Measurements from ENCODE around the gene FXYD4.

The FXYD4 gene

DNA sequence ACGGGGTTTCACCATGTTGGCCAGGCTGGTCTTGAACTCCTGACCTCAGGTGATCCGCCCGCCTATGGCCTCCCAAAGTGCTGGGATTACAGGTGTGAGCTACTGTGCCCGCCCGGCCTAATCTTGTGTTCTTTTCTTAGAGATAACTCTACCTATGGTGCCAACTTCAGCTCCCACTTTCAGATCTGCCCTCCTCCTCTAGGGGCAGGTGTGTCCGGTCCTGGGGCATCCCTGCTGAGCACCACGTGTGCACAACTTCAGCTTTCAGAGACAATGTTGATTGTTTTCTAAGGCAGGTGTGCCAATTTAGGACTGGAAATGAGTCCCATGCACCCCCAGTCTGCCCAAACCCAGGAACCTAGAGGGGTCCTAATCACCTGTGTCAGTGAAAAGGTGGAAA, 18.5 kb upstream of the FXYD4 start:
- no peak overlapping the region for H3K4me2 ChIP-seq (ENCODE audit: low read length, poor library complexity, severe bottlenecking)
- DNase-seq: no peak
- no peak overlapping the region for H3K18ac ChIP-seq (ENCODE audit: low read depth in 1 of 2, low read length in 2 of 2)
- no peaks in the 10 kb centered on the region for H3K9me3 ChIP-seq (ENCODE audit: control insufficient read depth, low read length)
- H3K4ac ChIP-seq (ENCODE audit: low read depth in 1 of 2, low read length in 2 of 2): no peak overlapping the region
- no peak overlapping the region for H3K23ac ChIP-seq (ENCODE audit: low read length in 2 of 2)
- H2BK120ac ChIP-seq (ENCODE audit: low read depth, low read length): no peak overlapping the region
- H2AK5ac ChIP-seq (ENCODE audit: low read length, severe bottlenecking): no peak overlapping the region
- H3K27ac ChIP-seq (ENCODE audit: low read length, poor library complexity, severe bottlenecking): no peak overlapping the region
- peaks cover 13 to 28% of the 10 kb centered on the region in 2 experiments for H3K27me3 ChIP-seq (ENCODE audit: control insufficient read depth in 1 of 2, insufficient read depth in 1 of 2, low read length in 2 of 2)
- H2AFZ ChIP-seq (ENCODE audit: low read depth, low read length): no peak overlapping the region
- no peaks in the 10 kb centered on the region for H3K36me3 ChIP-seq (ENCODE audit: control insufficient read depth in 1 of 2, insufficient read depth in 2 of 2, low read depth in 1 of 2, low read length in 2 of 2)
- H2BK12ac ChIP-seq (ENCODE audit: low read length in 2 of 2): no peak overlapping the region
- no peak overlapping the region for H2BK15ac ChIP-seq (ENCODE audit: low read depth, poor library complexity, severe bottlenecking)
- H4K8ac ChIP-seq (ENCODE audit: low read length): no peak overlapping the region
- H3K9ac ChIP-seq (ENCODE audit: low read length): no peak overlapping the region
- H3K79me1 ChIP-seq (replicated peaks; ENCODE audit: low read length, poor library complexity, severe bottlenecking): no peaks in the 10 kb centered on the region
- WGBS: 72% methylated on average over 7 of the region's 7 CpGs
- no peaks in the 10 kb centered on the region for H3K4me1 ChIP-seq (ENCODE audit: control insufficient read depth, insufficient read depth, low read depth, low read length)
- H3K4me3 ChIP-seq (ENCODE audit: insufficient read depth in 1 of 2, low read depth in 1 of 2, low read length in 2 of 2): no peak overlapping the region
- no peak overlapping the region for H4K91ac ChIP-seq (ENCODE audit: low read length)
- H2BK5ac ChIP-seq (ENCODE audit: low read depth, low read length, poor library complexity, severe bottlenecking): no peak overlapping the region
- no peak overlapping the region for H3K14ac ChIP-seq (ENCODE audit: low read length in 2 of 2)

DNA sequence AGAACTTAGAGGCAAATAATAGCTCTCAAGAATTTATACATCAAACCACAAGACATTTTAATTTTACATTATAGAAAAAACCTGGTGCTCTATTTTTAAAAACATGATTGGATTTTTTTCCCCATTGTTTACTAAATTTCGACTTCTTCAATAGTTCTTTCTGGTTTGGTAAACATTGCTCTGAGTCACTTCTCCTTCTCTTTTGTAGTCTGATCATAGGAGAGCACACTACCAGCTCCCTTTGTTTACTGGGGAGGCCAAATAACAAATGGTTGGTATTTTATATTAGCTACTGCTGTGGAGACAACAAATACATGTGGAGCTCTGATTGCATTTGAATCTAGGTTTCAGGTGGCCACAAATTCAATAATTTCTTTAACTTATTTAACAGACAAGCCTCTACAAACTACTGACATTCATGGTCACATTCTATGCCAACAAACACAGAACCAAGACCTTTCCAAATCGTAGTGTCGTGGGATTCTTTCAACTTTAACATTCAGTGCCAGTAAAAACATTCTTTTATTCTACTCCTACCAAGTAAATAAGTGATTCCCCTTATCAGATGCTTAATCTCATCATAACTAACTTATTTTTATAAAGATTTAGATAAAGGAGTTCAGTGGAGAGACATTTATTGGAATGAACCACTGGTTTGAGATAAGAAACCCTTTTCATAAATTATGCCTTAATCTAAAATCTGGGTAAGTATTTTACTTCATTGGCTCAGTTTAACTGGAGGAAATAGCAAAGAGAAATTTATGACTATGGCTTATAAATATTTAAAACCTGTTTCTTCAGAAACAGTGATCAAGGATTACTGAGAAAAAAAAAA, 17.7 kb upstream of the FXYD4 start:
- H3K4me3 ChIP-seq (ENCODE audit: insufficient read depth in 1 of 2, low read depth in 1 of 2, low read length in 2 of 2): no peak overlapping the region
- no peak overlapping the region for H2AFZ ChIP-seq (ENCODE audit: low read depth, low read length)
- peaks cover 13 to 28% of the 10 kb centered on the region in 2 experiments for H3K27me3 ChIP-seq (ENCODE audit: control insufficient read depth in 1 of 2, insufficient read depth in 1 of 2, low read length in 2 of 2)
- H3K27ac ChIP-seq (ENCODE audit: low read length, poor library complexity, severe bottlenecking): no peak overlapping the region
- 96% methylated on average over 2 of the region's 3 CpGs for WGBS
- H2AK5ac ChIP-seq (ENCODE audit: low read length, severe bottlenecking): no peak overlapping the region
- H3K36me3 ChIP-seq (ENCODE audit: control insufficient read depth in 1 of 2, insufficient read depth in 2 of 2, low read depth in 1 of 2, low read length in 2 of 2): no peaks in the 10 kb centered on the region
- no peak overlapping the region for H3K4me2 ChIP-seq (ENCODE audit: low read length, poor library complexity, severe bottlenecking)
- H3K23ac ChIP-seq (ENCODE audit: low read length in 2 of 2): no peak overlapping the region
- H3K18ac ChIP-seq (ENCODE audit: low read depth in 1 of 2, low read length in 2 of 2): no peak overlapping the region
- H2BK15ac ChIP-seq (ENCODE audit: low read depth, poor library complexity, severe bottlenecking): no peak overlapping the region
- H2BK120ac ChIP-seq (ENCODE audit: low read depth, low read length): no peak overlapping the region
- no peaks in the 10 kb centered on the region for H3K4me1 ChIP-seq (ENCODE audit: control insufficient read depth, insufficient read depth, low read depth, low read length)
- H4K8ac ChIP-seq (ENCODE audit: low read length): no peak overlapping the region
- DNase-seq: no peak
- H3K79me1 ChIP-seq (replicated peaks; ENCODE audit: low read length, poor library complexity, severe bottlenecking): no peaks in the 10 kb centered on the region
- H3K14ac ChIP-seq (ENCODE audit: low read length in 2 of 2): no peak overlapping the region
- no peak overlapping the region for H3K9ac ChIP-seq (ENCODE audit: low read length)
- no peaks in the 10 kb centered on the region for H3K9me3 ChIP-seq (ENCODE audit: control insufficient read depth, low read length)
- no peak overlapping the region for H4K91ac ChIP-seq (ENCODE audit: low read length)
- H3K4ac ChIP-seq (ENCODE audit: low read depth in 1 of 2, low read length in 2 of 2): no peak overlapping the region
- no peak overlapping the region for H2BK5ac ChIP-seq (ENCODE audit: low read depth, low read length, poor library complexity, severe bottlenecking)
- no peak overlapping the region for H2BK12ac ChIP-seq (ENCODE audit: low read length in 2 of 2)

DNA sequence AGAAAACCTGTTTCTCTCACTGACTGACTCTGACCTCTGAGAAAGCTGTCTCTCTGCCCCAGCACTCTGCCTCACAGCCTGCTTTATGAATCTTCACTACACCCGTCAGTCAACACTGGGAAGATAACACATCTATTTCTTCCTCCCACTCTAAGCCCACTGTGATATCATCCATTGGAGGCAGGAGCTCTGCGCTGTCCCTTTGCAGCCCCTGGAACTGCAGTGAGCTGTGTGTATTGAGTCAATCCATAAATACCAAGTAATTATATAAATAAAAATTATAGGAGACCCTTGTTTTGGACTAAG, 17.2 kb upstream of the FXYD4 start:
- Histone ChIP-seq H3K4me1 (ENCODE audit: control insufficient read depth, insufficient read depth, low read depth, low read length) (no peaks in the 10 kb centered on the region), H3K4me3 (ENCODE audit: insufficient read depth in 1 of 2, low read depth in 1 of 2, low read length in 2 of 2) (no peak overlapping the region), H3K36me3 (ENCODE audit: control insufficient read depth in 1 of 2, insufficient read depth in 2 of 2, low read depth in 1 of 2, low read length in 2 of 2) (no peaks in the 10 kb centered on the region), H3K9ac (ENCODE audit: low read length) (no peak overlapping the region), H2AFZ (ENCODE audit: low read depth, low read length) (no peak overlapping the region), H3K79me1 (replicated peaks; ENCODE audit: low read length, poor library complexity, severe bottlenecking) (no peaks in the 10 kb centered on the region), H2BK15ac (ENCODE audit: low read depth, poor library complexity, severe bottlenecking) (no peak overlapping the region), H2BK12ac (ENCODE audit: low read length in 2 of 2) (no peak overlapping the region), H3K14ac (ENCODE audit: low read length in 2 of 2) (no peak overlapping the region), H3K27me3 (ENCODE audit: control insufficient read depth in 1 of 2, insufficient read depth in 1 of 2, low read length in 2 of 2) (peaks cover 10 to 24% of the 10 kb centered on the region in 2 experiments), H3K18ac (ENCODE audit: low read depth in 1 of 2, low read length in 2 of 2) (no peak overlapping the region), H2BK5ac (ENCODE audit: low read depth, low read length, poor library complexity, severe bottlenecking) (no peak overlapping the region), H3K4me2 (ENCODE audit: low read length, poor library complexity, severe bottlenecking) (no peak overlapping the region), H2BK120ac (ENCODE audit: low read depth, low read length) (no peak overlapping the region), H4K8ac (ENCODE audit: low read length) (no peak overlapping the region), H3K27ac (ENCODE audit: low read length, poor library complexity, severe bottlenecking) (no peak overlapping the region), H2AK5ac (ENCODE audit: low read length, severe bottlenecking) (no peak overlapping the region), H4K91ac (ENCODE audit: low read length) (no peak overlapping the region), H3K9me3 (ENCODE audit: control insufficient read depth, low read length) (no peaks in the 10 kb centered on the region), H3K4ac (ENCODE audit: low read depth in 1 of 2, low read length in 2 of 2) (no peak overlapping the region), H3K23ac (ENCODE audit: low read length in 2 of 2) (no peak overlapping the region)
- no peak for DNase-seq
- whole genome bisulfite sequencing: 76% methylated on average over 1 of the region's 2 CpGs

DNA sequence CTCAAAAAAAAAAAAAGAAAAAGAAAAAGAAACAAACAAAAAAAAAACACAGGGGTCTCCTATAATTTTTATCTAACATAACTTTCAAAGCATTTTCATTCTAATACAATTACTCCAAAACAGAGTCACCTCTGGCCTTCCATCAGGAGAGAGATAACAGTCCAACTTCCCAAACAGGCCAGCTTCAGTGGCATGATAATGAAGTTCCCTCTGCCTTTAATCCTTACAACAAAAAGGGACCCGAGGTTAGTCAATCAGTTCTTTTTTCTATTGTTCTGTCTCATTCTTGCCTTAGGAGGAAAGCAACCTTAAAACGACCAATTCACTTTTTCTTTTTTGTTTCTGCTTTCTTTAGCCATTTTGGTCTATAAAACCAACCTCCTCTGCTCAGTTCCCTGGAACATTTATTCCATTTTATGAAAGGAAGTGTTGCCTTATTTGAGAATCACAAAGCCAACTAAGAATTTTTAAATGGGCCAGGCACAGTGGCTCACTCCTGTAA, 16.5 kb upstream of the FXYD4 start:
- H2BK120ac ChIP-seq (ENCODE audit: low read depth, low read length): no peak overlapping the region
- WGBS: 0% methylated on average over 2 of the region's 2 CpGs

More for the DNA sequence above, 16.5 kb upstream of the FXYD4 start:
- Histone ChIP-seq H3K14ac (ENCODE audit: low read length in 2 of 2) (no peak overlapping the region), H2BK5ac (ENCODE audit: low read depth, low read length, poor library complexity, severe bottlenecking) (no peak overlapping the region), H4K8ac (ENCODE audit: low read length) (no peak overlapping the region), H3K9me3 (ENCODE audit: control insufficient read depth, low read length) (no peaks in the 10 kb centered on the region), H3K79me1 (replicated peaks; ENCODE audit: low read length, poor library complexity, severe bottlenecking) (no peaks in the 10 kb centered on the region), H3K4me3 (ENCODE audit: insufficient read depth in 1 of 2, low read depth in 1 of 2, low read length in 2 of 2) (no peak overlapping the region), H3K4me2 (ENCODE audit: low read length, poor library complexity, severe bottlenecking) (no peak overlapping the region), H2AK5ac (ENCODE audit: low read length, severe bottlenecking) (no peak overlapping the region), H2BK12ac (ENCODE audit: low read length in 2 of 2) (no peak overlapping the region), H3K27me3 (ENCODE audit: control insufficient read depth in 1 of 2, insufficient read depth in 1 of 2, low read length in 2 of 2) (peaks cover 10 to 21% of the 10 kb centered on the region in 2 experiments), H2BK15ac (ENCODE audit: low read depth, poor library complexity, severe bottlenecking) (no peak overlapping the region), H3K4me1 (ENCODE audit: control insufficient read depth, insufficient read depth, low read depth, low read length) (no peaks in the 10 kb centered on the region), H3K9ac (ENCODE audit: low read length) (no peak overlapping the region), H3K23ac (ENCODE audit: low read length in 2 of 2) (no peak overlapping the region), H3K36me3 (ENCODE audit: control insufficient read depth in 1 of 2, insufficient read depth in 2 of 2, low read depth in 1 of 2, low read length in 2 of 2) (no peaks in the 10 kb centered on the region), H3K18ac (ENCODE audit: low read depth in 1 of 2, low read length in 2 of 2) (no peak overlapping the region), H3K27ac (ENCODE audit: low read length, poor library complexity, severe bottlenecking) (no peak overlapping the region), H2AFZ (ENCODE audit: low read depth, low read length) (no peak overlapping the region), H4K91ac (ENCODE audit: low read length) (no peak overlapping the region), H3K4ac (ENCODE audit: low read depth in 1 of 2, low read length in 2 of 2) (no peak overlapping the region)
- no peak for DNase-seq
